Testis (tissue), 2 donors: ENCODE measurements around the gene TEAD2.

Source experiments
- POLR2A ChIP-seq: fragments of 450-650 bp; IDR thresholded peaks from one replicate; pipeline ENCODE4 v1.6.1; 2017; ENCODE audit warnings: antibody characterized with exemption, mild to moderate bottlenecking, moderate library complexity
- TF ChIP-seq, protein P1 (sequence below), 3 experiments: fragments of 450-650 bp in 2 of 3; fragments of 200-600 bp in 1 of 3; sonication (generic) in 1 of 3; IDR thresholded peaks; one replicate each; pipeline ENCODE4 v1.5.1; 2016 to 2019; ENCODE audit warnings: antibody characterized with exemption in 3 of 3, mild to moderate bottlenecking in 2 of 3, moderate library complexity in 1 of 3

DNA sequence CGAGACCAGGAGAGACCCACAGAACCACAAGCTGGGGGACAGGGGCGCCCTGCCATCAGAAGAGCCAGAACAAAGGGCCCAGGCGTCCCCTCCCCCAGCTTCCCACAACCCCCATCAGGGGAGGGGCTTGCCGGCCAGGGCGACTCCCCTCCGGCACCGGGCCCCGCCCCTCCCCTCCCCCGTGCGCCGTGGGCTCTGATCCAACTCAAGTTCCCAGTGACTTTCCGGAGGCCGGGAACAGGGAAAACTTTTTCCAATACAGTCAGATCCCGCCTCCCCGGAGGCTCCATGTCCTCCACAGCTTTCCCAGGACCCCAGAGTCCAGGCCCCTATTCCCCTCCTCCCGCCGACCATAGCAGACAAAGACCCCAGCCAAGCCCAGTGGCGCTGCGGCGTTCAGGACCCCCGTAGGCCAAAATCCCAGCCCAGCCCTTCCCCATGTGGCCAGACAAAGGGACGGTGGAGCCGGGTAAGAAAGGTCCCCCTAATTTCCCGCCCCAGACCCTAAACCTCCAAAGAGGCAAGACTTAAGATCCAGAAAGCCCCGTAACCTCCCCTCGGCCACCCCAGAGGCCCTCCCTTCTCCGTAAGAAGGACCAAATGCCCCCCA lies 673 bp downstream of the TEAD2 start:
- TF ChIP-seq, protein P1, sequence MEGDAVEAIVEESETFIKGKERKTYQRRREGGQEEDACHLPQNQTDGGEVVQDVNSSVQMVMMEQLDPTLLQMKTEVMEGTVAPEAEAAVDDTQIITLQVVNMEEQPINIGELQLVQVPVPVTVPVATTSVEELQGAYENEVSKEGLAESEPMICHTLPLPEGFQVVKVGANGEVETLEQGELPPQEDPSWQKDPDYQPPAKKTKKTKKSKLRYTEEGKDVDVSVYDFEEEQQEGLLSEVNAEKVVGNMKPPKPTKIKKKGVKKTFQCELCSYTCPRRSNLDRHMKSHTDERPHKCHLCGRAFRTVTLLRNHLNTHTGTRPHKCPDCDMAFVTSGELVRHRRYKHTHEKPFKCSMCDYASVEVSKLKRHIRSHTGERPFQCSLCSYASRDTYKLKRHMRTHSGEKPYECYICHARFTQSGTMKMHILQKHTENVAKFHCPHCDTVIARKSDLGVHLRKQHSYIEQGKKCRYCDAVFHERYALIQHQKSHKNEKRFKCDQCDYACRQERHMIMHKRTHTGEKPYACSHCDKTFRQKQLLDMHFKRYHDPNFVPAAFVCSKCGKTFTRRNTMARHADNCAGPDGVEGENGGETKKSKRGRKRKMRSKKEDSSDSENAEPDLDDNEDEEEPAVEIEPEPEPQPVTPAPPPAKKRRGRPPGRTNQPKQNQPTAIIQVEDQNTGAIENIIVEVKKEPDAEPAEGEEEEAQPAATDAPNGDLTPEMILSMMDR (IDR thresholded peaks at IDR 0.05) = no peak
- TF ChIP-seq POLR2A = no peak
